Measurements from ENCODE around the gene CC2D1A.

GRCh38 chr19:13929340-13929739, 23.3 kb downstream of the CC2D1A start:
- TF ChIP-seq CTCF (conservative IDR thresholded peaks at IDR 0.05; ENCODE audit: low read length) (no peak), EZH2phosphoT487 (IDR thresholded peaks at IDR 0.05; ENCODE audit: borderline replicate concordance, low read depth, low read length) (no peak)

All from OCI-LY7 (cell line).